IMR-90 (cell line): ENCODE results near the gene SYNPO2. TPM values are rescaled to one million over a fixed set of nuclear protein-coding genes. Genes with fewer than 3 reads are reported as not detected.

Experiments
- ATAC-seq: fragments of 200-7000 bp; cut with Tn5 transposase; 2 replicates; pipeline ENCODE4 v1.9.1; 2020; ENCODE audit warnings: low read depth, mild to moderate bottlenecking, moderate library complexity
- BruUV-seq: library from RNA; stranded (reverse); fragments of 400-500 nt; replicated peaks from 2 replicates; lab custom pipeline; 2021; lab: Mats Ljungman, UMichigan
- CTCF ChIA-PET: fragments of 300-600 bp; formaldehyde crosslinking; extraction: SDS; loops from one replicate; lab custom pipeline; 2021; ENCODE audit warnings: antibody characterized with exemption; lab: Yijun Ruan, JAX
- POLR2A ChIA-PET: fragments of 300-600 bp; sonication (Branson Sonifier 250); formaldehyde crosslinking; loops from one replicate; lab custom pipeline; 2022; ENCODE audit warnings: antibody characterized with exemption; ENCODE audit not compliant: unreplicated experiment; lab: Charles Lee
- DNase-seq: peaks from one replicate; pipeline ENCODE4 v3.0.0; 2013
- H2AFZ ChIP-seq: replicated peaks from 2 replicates; pipeline ENCODE3; 2013; ENCODE audit warnings: low read length, mild to moderate bottlenecking; ENCODE audit not compliant: poor library complexity
- H2AK5ac ChIP-seq: 2 replicates; pipeline ENCODE4 v1.6.1; 2013; ENCODE audit warnings: low read depth, low read length, inconsistent platforms
- H2AK9ac ChIP-seq: replicated peaks from 2 replicates; pipeline ENCODE3; 2013; ENCODE audit warnings: mild to moderate bottlenecking, low read depth, low read length, moderate library complexity; ENCODE audit not compliant: poor library complexity
- H2BK120ac ChIP-seq: 2 replicates; pipeline ENCODE4 v1.6.1; 2013; ENCODE audit warnings: low read depth, low read length, inconsistent platforms
- H2BK15ac ChIP-seq: 3 replicates; pipeline ENCODE4 v1.6.1; 2013; ENCODE audit warnings: low read depth, low read length, inconsistent platforms
- H2BK20ac ChIP-seq: 2 replicates; pipeline ENCODE4 v1.6.1; 2013; ENCODE audit warnings: low read depth, mild to moderate bottlenecking, inconsistent platforms, low read length, moderate library complexity
- H2BK5ac ChIP-seq: 2 replicates; pipeline ENCODE4 v1.6.1; 2013; ENCODE audit warnings: mild to moderate bottlenecking, low read depth, low read length, inconsistent platforms; ENCODE audit not compliant: poor library complexity, severe bottlenecking
- H3K14ac ChIP-seq: replicated peaks from 2 replicates; pipeline ENCODE4 v1.6.1; 2013; ENCODE audit warnings: low read depth, low read length, inconsistent platforms
- H3K18ac ChIP-seq: 2 replicates; pipeline ENCODE4 v1.6.1; 2013; ENCODE audit warnings: low read depth, low read length, control low read depth
- H3K23ac ChIP-seq: 2 replicates; pipeline ENCODE4 v1.6.1; 2013; ENCODE audit warnings: low read depth, low read length, inconsistent platforms
- H3K27ac ChIP-seq: 2 replicates; pipeline ENCODE4 v1.5.1; 2013; ENCODE audit warnings: mild to moderate bottlenecking, control low read depth, low read length; ENCODE audit not compliant: insufficient read depth
- H3K27me3 ChIP-seq: 2 replicates; pipeline ENCODE4 v1.6.1; 2013; ENCODE audit warnings: low read length; ENCODE audit not compliant: control insufficient read depth, insufficient read depth
- H3K36me3 ChIP-seq: 2 replicates; pipeline ENCODE4 v1.6.1; 2013; ENCODE audit warnings: low read length, mixed read lengths; ENCODE audit not compliant: control insufficient read depth, insufficient read depth
- H3K4ac ChIP-seq: 2 replicates; pipeline ENCODE4 v1.6.1; 2013; ENCODE audit warnings: low read depth, low read length, inconsistent platforms
- H3K4me1 ChIP-seq: 2 replicates; pipeline ENCODE4 v1.6.1; 2013; ENCODE audit warnings: low read length, mixed read lengths; ENCODE audit not compliant: control insufficient read depth, insufficient read depth
- H3K4me2 ChIP-seq: 2 replicates; pipeline ENCODE4 v1.6.1; 2013; ENCODE audit warnings: low read depth, mild to moderate bottlenecking, control low read depth, low read length, moderate library complexity
- H3K4me3 ChIP-seq: 2 replicates; pipeline ENCODE4 v1.5.1; 2013; ENCODE audit warnings: low read depth, mild to moderate bottlenecking, control low read depth, low read length, moderate library complexity; ENCODE audit not compliant: insufficient read depth
- H3K56ac ChIP-seq: 2 replicates; pipeline ENCODE4 v1.6.1; 2013; ENCODE audit warnings: low read length, inconsistent platforms; ENCODE audit not compliant: insufficient read depth; ENCODE audit errors: extremely low read depth
- H3K79me1 ChIP-seq, 2 experiments: 2 replicates each; pipeline ENCODE4 v1.6.1; 2013; ENCODE audit warnings: low read length in 2 of 2, inconsistent platforms in 1 of 2, low read depth in 1 of 2
- H3K9ac ChIP-seq: 2 replicates; pipeline ENCODE4 v1.6.1; 2013; ENCODE audit warnings: low read depth, low read length, control low read depth
- H3K9me1 ChIP-seq: 2 replicates; pipeline ENCODE4 v1.6.1; 2013; ENCODE audit warnings: low read length, inconsistent platforms; ENCODE audit not compliant: insufficient read depth
- H3K9me3 ChIP-seq: 2 replicates; pipeline ENCODE4 v1.6.1; 2013; ENCODE audit warnings: low read length; ENCODE audit not compliant: control insufficient read depth, insufficient read depth
- H4K20me1 ChIP-seq: 2 replicates; pipeline ENCODE4 v1.6.1; 2013; ENCODE audit warnings: low read length, inconsistent platforms; ENCODE audit not compliant: insufficient read depth
- H4K5ac ChIP-seq: 2 replicates; pipeline ENCODE4 v1.6.1; 2013; ENCODE audit warnings: mild to moderate bottlenecking, low read depth, low read length, control low read depth
- H4K8ac ChIP-seq, 2 experiments: 2 replicates each; pipeline ENCODE4 v1.6.1; 2013; ENCODE audit warnings: low read depth in 2 of 2, low read length in 2 of 2, control low read depth in 1 of 2, inconsistent platforms in 1 of 2
- H4K91ac ChIP-seq: 2 replicates; pipeline ENCODE4 v1.6.1; 2013; ENCODE audit warnings: low read depth, low read length, inconsistent platforms; ENCODE audit not compliant: insufficient read depth
- CTCF ChIP-seq: conservative IDR thresholded peaks from 2 replicates; pipeline ENCODE4 v1.5.1; 2012; ENCODE audit warnings: mild to moderate bottlenecking, low read depth, low read length, improper control_type of control experiment
- MAZ ChIP-seq: IDR thresholded peaks from 2 replicates; pipeline ENCODE4 v1.6.1; 2012; ENCODE audit warnings: low read depth, mild to moderate bottlenecking, low read length, improper control_type of control experiment, moderate library complexity, borderline replicate concordance
- RAD21 ChIP-seq: IDR thresholded peaks from 2 replicates; pipeline ENCODE4 v1.6.1; 2012; ENCODE audit warnings: low read length, improper control_type of control experiment
- SMC3 ChIP-seq: fragments of 150-350 bp; IDR thresholded peaks from 2 replicates; pipeline ENCODE4 v1.6.1; 2016; ENCODE audit warnings: low read depth, mild to moderate bottlenecking, antibody characterized with exemption, low read length, moderate library complexity
- WGBS, 2 experiments: methylation state at CpG; one replicate each; pipeline versions ENCODE4 v1.1.5 to v1.1.7; 2013; ENCODE audit warnings: missing lambda C conversion rate in 2 of 2; ENCODE audit not compliant: insufficient read length in 1 of 2; ENCODE audit errors: extremely low coverage in 2 of 2; 5-methylcytosine and 5-hydroxymethylcytosine counted together
- dilution Hi-C: fragments of 300-500 bp; cut with HindIII; formaldehyde crosslinking; loops from one replicate; pipeline ENCODE4 v1.14.3; 2018; ENCODE audit warnings: low sequenced_read_pairs; ENCODE audit not compliant: unreplicated experiment
- in situ Hi-C: fragments of 300-500 bp; cut with MboI; formaldehyde crosslinking; loops from 3 replicates; pipeline ENCODE4 v1.14.3; 2019; ENCODE audit warnings: low sequenced_read_pairs, inconsistent platforms, mixed read lengths
- intact Hi-C: fragments of 100-400 bp; cut with micrococcal nuclease; formaldehyde crosslinking; loops from 2 replicates; pipeline ENCODE4 v1.10.0; 2022
- polyA plus RNA-seq, 3 experiments: library from polyadenylated mRNA; depleted of rRNA; stranded (reverse); fragments of >200 nt; gene quantifications; 2 replicates each; pipeline ENCODE4 v1.2.3, GENCODE V29; 2012; ENCODE audit warnings: low replicate concordance in 1 of 3
- total RNA-seq: library from RNA; depleted of rRNA; stranded (reverse); fragments of >200 nt; gene quantifications from 2 replicates; pipeline ENCODE4 v1.2.3, GENCODE V29; 2012

Gene SYNPO2
- total and polyA plus RNA-seq, 2 of the 4 experiments (the other 2 are of a cell fraction): 0.99 to 1.8 TPM

- Histone ChIP-seq H3K23ac (no peak overlapping the region), H2AK9ac (no peak overlapping the region), H3K18ac (no peak overlapping the region), H3K9me3 (no peaks in the 10 kb centered on the region), H2BK5ac (no peak overlapping the region), H4K5ac (no peak overlapping the region), H3K36me3 (no peaks in the 10 kb centered on the region), H3K79me1 (no peaks in the 10 kb centered on the region), H4K8ac (no peak overlapping the region), H2AFZ (peak overlapping the region; percentile 82), H4K91ac (no peak overlapping the region), H3K14ac (no peak overlapping the region), H4K20me1 (no peaks in the 10 kb centered on the region), H3K27me3 (no peaks in the 10 kb centered on the region), H3K27ac (no peak overlapping the region), H3K4me3 (no peak overlapping the region), H3K4ac (no peak overlapping the region), H2BK20ac (no peak overlapping the region), H3K56ac (no peak overlapping the region), H2AK5ac (no peak overlapping the region), H3K4me1 (no peaks in the 10 kb centered on the region), H3K9me1 (no peaks in the 10 kb centered on the region), H3K4me2 (no peak overlapping the region), H2BK15ac (no peak overlapping the region), H3K9ac (no peak overlapping the region), H2BK120ac (no peak overlapping the region)
- dilution Hi-C loops (no loop called here), in situ Hi-C loops (no loop called here), intact Hi-C loops (no loop called here)
- TF ChIP-seq RAD21 (peak; percentile 53), SMC3 (peak; percentile 22), CTCF (peak; percentile 63), MAZ (no peak)
- ChIA-PET CTCF (interaction anchor here (0.9 to 1.9 kb wide), 6 partner anchors 11 to 30 kb away, joined by 3 to 7 read pairs (median 4); no protein-coding TSS in a partner anchor), POLR2A (no interaction called here)
- BruUV-seq: no TSS peak
- ATAC-seq (peak; percentile 86), DNase-seq (peak; percentile 64)
- WGBS, 2 experiments: 28% methylated on average over 3 of the region's 5 CpGs; no CpG with 5 or more reads in 1 of the 2 experiments
These were observed 23.5 kb upstream of the SYNPO2 start for GRCh38 chr4:118865091-118865708.
